Stomach (tissue), 9 donors: ENCODE measurements around the gene MYO5C. TPM values are rescaled to one million over a fixed set of nuclear protein-coding genes. Genes with fewer than 3 reads are reported as not detected.

Experiments
- DNase-seq, 2 donors: peaks; one replicate each; pipeline versions ENCODE4 v3.0.0 to v3.0.0-alpha.2; 2013 to 2019
- H3K27ac ChIP-seq, 5 donors: fragments of 200-600 bp in 4 of 5; sonication (generic) in 4 of 5; one replicate each; pipeline ENCODE4 v1.5.1; 2013 to 2019; ENCODE audit warnings: mild to moderate bottlenecking in 1 of 5, moderate library complexity in 1 of 5
- H3K27me3 ChIP-seq, 3 donors: fragments of 200-600 bp; sonication (generic); one replicate each; pipeline ENCODE4 v1.5.1; 2017 to 2019; ENCODE audit warnings: mixed run types in 1 of 3
- H3K36me3 ChIP-seq, 4 donors: fragments of 200-600 bp; sonication (generic); 1 replicate in 3 of 4; 2 replicates in 1 of 4; pipeline ENCODE4 v1.5.1; 2016 to 2019
- H3K4me1 ChIP-seq, 4 donors: fragments of 200-600 bp; sonication (generic); one replicate each; pipeline ENCODE4 v1.5.1; 2016 to 2019
- H3K4me3 ChIP-seq, 4 donors: fragments of 200-600 bp; sonication (generic) in 3 of 4; one replicate each; pipeline ENCODE4 v1.5.1; 2016 to 2019; ENCODE audit warnings: mild to moderate bottlenecking in 1 of 4
- H3K9me3 ChIP-seq, 4 donors: fragments of 200-600 bp; sonication (generic); one replicate each; pipeline ENCODE4 v1.5.1; 2016 to 2019
- EP300 ChIP-seq: sonication (generic); formaldehyde crosslinking; IDR thresholded peaks from one replicate; pipeline ENCODE4 v1.6.1; 2017; ENCODE audit warnings: antibody characterized with exemption
- POLR2A ChIP-seq, 4 donors: fragments of 450-650 bp; IDR thresholded peaks; one replicate each; pipeline ENCODE4 v1.6.1; 2016; ENCODE audit warnings: antibody characterized with exemption in 4 of 4, control low read depth in 2 of 4, mild to moderate bottlenecking in 1 of 4, moderate library complexity in 1 of 4
- POLR2AphosphoS5 ChIP-seq, 3 donors: sonication (generic); formaldehyde crosslinking; IDR thresholded peaks; one replicate each; pipeline ENCODE4 v1.6.1; 2016; ENCODE audit warnings: antibody characterized with exemption in 3 of 3
- WGBS, 5 donors: extraction: QIAGEN DNeasy Blood & Tissue Kit in 3 of 5; methylation state at CpG; one replicate each; pipeline versions ENCODE4 v1.1.5 to v1.1.7; 2013 to 2018; 5-methylcytosine and 5-hydroxymethylcytosine counted together
- intact Hi-C: fragments of 100-400 bp; cut with DNase I; formaldehyde crosslinking; loops from one replicate; pipeline ENCODE4 v1.15.1; 2023; ENCODE audit warnings: low total_unique reads
- polyA plus RNA-seq, 3 donors: library from polyadenylated mRNA; stranded (reverse); fragments of 200-250 nt; gene quantifications; one replicate each; pipeline ENCODE4 v1.2.3, GENCODE V29; 2013
- total RNA-seq, 5 donors: library from RNA; depleted of rRNA; stranded (reverse); fragments of >200 nt; gene quantifications; one replicate each; pipeline versions ENCODE4 v1.1.0 to v1.2.3, GENCODE V29; 2014 to 2016
- TF ChIP-seq, protein P1 (sequence below), 7 experiments: fragments of 450-650 bp in 4 of 7; fragments of 200-600 bp in 3 of 7; sonication (generic) in 3 of 7; IDR thresholded peaks; one replicate each; pipeline ENCODE4 v1.5.1; 2016 to 2019; ENCODE audit warnings: antibody characterized with exemption in 7 of 7, control low read depth in 2 of 7, mild to moderate bottlenecking in 1 of 7
- donor health status: healthy with polysubstance abuse.
- donor health status: Bipolar disorder and iron deficiency.
- donor health status: healthy.

Gene MYO5C
- total and polyA plus RNA-seq, 8 donors = 4.3 to 148 (median 25.6) TPM

DNA sequence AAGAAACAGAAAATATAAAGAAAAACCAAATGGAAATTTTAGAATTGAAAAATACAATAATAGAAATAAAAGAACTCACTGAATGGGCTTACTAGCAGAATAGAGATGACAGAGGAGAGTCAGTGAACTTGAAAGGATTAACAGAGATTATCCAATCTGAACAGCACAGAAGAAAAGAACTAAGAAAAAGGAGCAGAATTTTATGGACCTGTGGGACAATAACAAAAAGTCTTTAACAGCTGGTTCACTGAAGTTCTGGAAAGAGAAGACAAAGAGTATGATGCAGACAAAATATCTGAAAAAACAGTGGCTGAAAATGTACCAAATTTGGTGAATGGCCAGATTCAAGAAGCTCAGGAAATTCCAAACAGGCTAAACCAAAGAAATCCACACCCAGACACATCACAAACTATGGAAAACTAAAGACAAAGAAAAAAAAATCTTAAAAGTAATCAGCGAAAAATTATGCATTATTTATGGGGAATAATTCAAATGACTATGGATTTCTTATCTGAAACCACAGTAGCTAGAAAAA lies 94.7 kb downstream of the MYO5C start:
- DNase-seq = no peak
- no peak overlapping the region for H3K27ac ChIP-seq
- H3K4me1 ChIP-seq = no peaks in the 10 kb centered on the region
- no peaks in the 10 kb centered on the region for H3K27me3 ChIP-seq
- peaks cover 13 to 74% (median 41%) of the 10 kb centered on the region in 4 donors for H3K36me3 ChIP-seq
- H3K4me3 ChIP-seq = no peak overlapping the region
- intact Hi-C loops = no loop called here
- TF ChIP-seq EP300 (no peak), POLR2A (IDR thresholded peaks at IDR 0.05) (no peak), POLR2AphosphoS5 (IDR thresholded peaks at IDR 0.05) (no peak)
- TF ChIP-seq, protein P1, sequence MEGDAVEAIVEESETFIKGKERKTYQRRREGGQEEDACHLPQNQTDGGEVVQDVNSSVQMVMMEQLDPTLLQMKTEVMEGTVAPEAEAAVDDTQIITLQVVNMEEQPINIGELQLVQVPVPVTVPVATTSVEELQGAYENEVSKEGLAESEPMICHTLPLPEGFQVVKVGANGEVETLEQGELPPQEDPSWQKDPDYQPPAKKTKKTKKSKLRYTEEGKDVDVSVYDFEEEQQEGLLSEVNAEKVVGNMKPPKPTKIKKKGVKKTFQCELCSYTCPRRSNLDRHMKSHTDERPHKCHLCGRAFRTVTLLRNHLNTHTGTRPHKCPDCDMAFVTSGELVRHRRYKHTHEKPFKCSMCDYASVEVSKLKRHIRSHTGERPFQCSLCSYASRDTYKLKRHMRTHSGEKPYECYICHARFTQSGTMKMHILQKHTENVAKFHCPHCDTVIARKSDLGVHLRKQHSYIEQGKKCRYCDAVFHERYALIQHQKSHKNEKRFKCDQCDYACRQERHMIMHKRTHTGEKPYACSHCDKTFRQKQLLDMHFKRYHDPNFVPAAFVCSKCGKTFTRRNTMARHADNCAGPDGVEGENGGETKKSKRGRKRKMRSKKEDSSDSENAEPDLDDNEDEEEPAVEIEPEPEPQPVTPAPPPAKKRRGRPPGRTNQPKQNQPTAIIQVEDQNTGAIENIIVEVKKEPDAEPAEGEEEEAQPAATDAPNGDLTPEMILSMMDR (IDR thresholded peaks at IDR 0.05) = no peak
- H3K9me3 ChIP-seq = no peaks in the 10 kb centered on the region
- 83 to 92% (median 89%) methylated on average over 1 of the region's 1 CpG for WGBS, 5 donors

DNA sequence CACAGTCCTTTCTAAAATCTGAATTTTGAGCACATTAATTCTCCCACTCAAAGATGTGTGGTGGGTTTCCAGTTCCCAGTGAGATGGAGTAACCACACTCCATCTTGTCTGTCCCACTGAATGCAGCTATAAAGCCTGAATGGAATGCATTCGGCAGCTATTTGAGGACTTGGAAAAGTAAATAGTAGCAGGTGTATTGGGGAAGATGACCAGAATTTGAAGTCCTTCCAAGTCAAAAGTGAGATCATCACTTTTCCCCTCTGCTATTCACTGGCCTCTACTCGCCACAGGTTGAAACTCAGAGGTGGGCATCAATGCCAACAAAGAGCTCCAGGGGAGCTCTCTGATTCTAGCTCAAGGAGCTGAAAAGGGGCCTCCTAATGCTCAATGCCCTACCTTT lies 96.3 kb downstream of the MYO5C start:
- intact Hi-C loops = no loop called here
- no peak for DNase-seq

DNA sequence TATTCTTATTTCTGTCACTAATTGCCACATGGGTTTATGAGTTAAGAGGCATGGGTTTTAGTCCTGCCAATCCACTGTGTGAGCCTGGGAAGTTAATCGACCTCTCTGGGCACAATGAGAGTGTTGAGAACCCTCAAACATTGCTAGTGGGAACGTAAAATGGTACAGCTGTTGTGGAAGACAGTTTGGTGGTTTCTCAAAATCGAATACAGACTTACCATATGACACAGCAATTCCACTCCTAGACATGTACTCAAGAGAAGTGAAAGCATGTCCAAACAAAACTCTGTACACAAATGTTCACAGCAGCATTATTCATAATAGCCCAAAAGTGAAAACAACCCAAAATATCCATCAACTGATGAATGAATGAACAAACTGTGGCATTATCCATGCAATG lies 98.7 kb downstream of the MYO5C start:
- H3K4me3 ChIP-seq = no peak overlapping the region
- intact Hi-C loops = no loop called here
- TF ChIP-seq POLR2A (IDR thresholded peaks at IDR 0.05) (no peak), POLR2AphosphoS5 (IDR thresholded peaks at IDR 0.05) (no peak), EP300 (no peak)
- TF ChIP-seq, protein P1 (IDR thresholded peaks at IDR 0.05) = no peak
- WGBS, 5 donors = 69 to 80% (median 76%) methylated on average over 3 of the region's 3 CpGs
- H3K27me3 ChIP-seq = no peaks in the 10 kb centered on the region
- no peaks in the 10 kb centered on the region for H3K9me3 ChIP-seq
- H3K27ac ChIP-seq = no peak overlapping the region
- peaks cover 3 to 62% (median 34%) of the 10 kb centered on the region in 4 donors for H3K36me3 ChIP-seq
- H3K4me1 ChIP-seq = no peaks in the 10 kb centered on the region
- no peak for DNase-seq

More for the DNA sequence above, 96.3 kb downstream of the MYO5C start:
- Histone ChIP-seq H3K27me3 (no peaks in the 10 kb centered on the region), H3K27ac (no peak overlapping the region), H3K4me1 (no peaks in the 10 kb centered on the region), H3K9me3 (no peaks in the 10 kb centered on the region), H3K36me3 (peaks cover 7 to 71% (median 38%) of the 10 kb centered on the region in 4 donors), H3K4me3 (no peak overlapping the region)
- TF ChIP-seq, protein P1 (IDR thresholded peaks at IDR 0.05) = no peak
- TF ChIP-seq POLR2AphosphoS5 (IDR thresholded peaks at IDR 0.05) = no peak
- no peak for TF ChIP-seq EP300
- WGBS, 5 donors = 79 to 97% (median 86%) methylated on average over 2 of the region's 2 CpGs

DNA sequence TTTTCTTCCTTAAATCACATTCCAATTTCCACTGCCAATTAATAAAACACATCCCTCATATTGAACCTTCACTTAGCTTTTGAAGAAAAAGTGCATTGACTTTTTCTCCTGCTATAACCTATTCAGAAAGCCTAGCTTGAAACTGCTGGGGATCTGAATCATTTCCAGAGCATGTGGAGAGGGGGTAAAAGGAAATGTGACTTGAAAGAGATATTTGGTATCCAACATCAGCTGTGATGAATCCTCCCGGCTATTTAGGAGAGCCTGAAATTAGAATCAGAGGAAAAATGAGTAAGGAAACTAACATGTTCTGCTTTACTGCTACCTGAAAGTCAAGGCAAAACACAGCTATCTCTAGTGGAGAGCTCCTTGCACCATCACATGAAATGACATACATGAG lies 101.8 kb downstream of the MYO5C start:
- H3K27me3 ChIP-seq = no peaks in the 10 kb centered on the region
- 81 to 91% (median 86%) methylated on average over 1 of the region's 1 CpG for WGBS, 5 donors
- H3K36me3 ChIP-seq = peaks cover 3 to 48% (median 30%) of the 10 kb centered on the region in 4 donors
- intact Hi-C loops = no loop called here
- DNase-seq = no peak
- TF ChIP-seq, protein P1 (IDR thresholded peaks at IDR 0.05) = no peak
- TF ChIP-seq EP300 (no peak), POLR2AphosphoS5 (IDR thresholded peaks at IDR 0.05) (no peak), POLR2A (IDR thresholded peaks at IDR 0.05) (no peak)
- H3K4me3 ChIP-seq = no peak overlapping the region
- H3K4me1 ChIP-seq = no peaks in the 10 kb centered on the region
- no peaks in the 10 kb centered on the region for H3K9me3 ChIP-seq
- no peak overlapping the region for H3K27ac ChIP-seq
